GM10847 (cell line): ENCODE results near the gene FTO.

ENCODE experiments used
- POLR2A ChIP-seq: IDR thresholded peaks from 2 replicates; pipeline ENCODE4 v1.6.1; 2011; ENCODE audit not compliant: insufficient read length; ENCODE audit errors: extremely low read depth

FTO gene

GRCh38 chr16:53949715-53950410 lies 245.9 kb downstream of the FTO start:
- no peak for TF ChIP-seq POLR2A

GRCh38 chr16:53950677-53951076 lies 246.7 kb downstream of the FTO start:
- no peak for TF ChIP-seq POLR2A

- no peak for TF ChIP-seq POLR2A
Measured at GRCh38 chr16:53952215-53953208, 248.6 kb downstream of the FTO start.

GRCh38 chr16:53953336-53953735 lies 249.4 kb downstream of the FTO start:
- no peak for TF ChIP-seq POLR2A

- TF ChIP-seq POLR2A, result no peak
Measured at GRCh38 chr16:53955221-53955875, 251.4 kb downstream of the FTO start.

- TF ChIP-seq POLR2A, result no peak
Measured at GRCh38 chr16:53958341-53958880, 254.5 kb downstream of the FTO start.

- no peak for TF ChIP-seq POLR2A
Measured at GRCh38 chr16:53960050-53960812, 256.3 kb downstream of the FTO start.

GRCh38 chr16:53960954-53961616 lies 257.1 kb downstream of the FTO start:
- TF ChIP-seq POLR2A, result no peak

- no peak for TF ChIP-seq POLR2A
Measured at GRCh38 chr16:53962041-53962440, 258.1 kb downstream of the FTO start.

- TF ChIP-seq POLR2A, result no peak
Measured at GRCh38 chr16:53964145-53964790, 260.3 kb downstream of the FTO start.

GRCh38 chr16:53966821-53967571 lies 263.0 kb downstream of the FTO start:
- TF ChIP-seq POLR2A, result no peak

- TF ChIP-seq POLR2A, result no peak
Measured at GRCh38 chr16:53967572-53967971, 263.6 kb downstream of the FTO start.

- TF ChIP-seq POLR2A, result no peak
Measured at GRCh38 chr16:53968454-53968853, 264.5 kb downstream of the FTO start.
